SK-N-SH (cell line): Measurements from ENCODE around the gene ADGRL3. TPM values are rescaled to one million over a fixed set of nuclear protein-coding genes. Genes with fewer than 3 reads are reported as not detected.

ENCODE experiments used
- CTCF ChIA-PET: fragments of 300-600, 350-600 bp; formaldehyde crosslinking; extraction: SDS; loops from one replicate; lab custom pipeline; 2021; lab: Yijun Ruan, JAX
- POLR2A ChIA-PET: fragments of 350-600 bp; sonication (Branson Sonifier 250); formaldehyde crosslinking; extraction: SDS; loops from one replicate; lab custom pipeline; 2020; ENCODE audit warnings: antibody characterized with exemption, inconsistent platforms; lab: Yijun Ruan, JAX
- DNase-seq: peaks from one replicate; pipeline ENCODE4 v3.0.0; 2012
- H2AFZ ChIP-seq: fragments of 200-600 bp; sonication (generic); 2 replicates; pipeline ENCODE4 v1.8.1; 2016; ENCODE audit warnings: antibody characterized with exemption, mild to moderate bottlenecking, low read depth
- H3F3A ChIP-seq: fragments of 200-600 bp; sonication (generic); replicated peaks from 2 replicates; pipeline ENCODE3; 2016; ENCODE audit warnings: antibody characterized with exemption, mild to moderate bottlenecking; ENCODE audit not compliant: insufficient read depth
- H3K27ac ChIP-seq, 2 experiments: fragments of 200-500 bp in 1 of 2; fragments of 200-600 bp in 1 of 2; sonication (Bioruptor generic) in 1 of 2; sonication (generic), shearing (Covaris generic) in 1 of 2; 2 replicates each; pipeline versions ENCODE4 v1.5.1 to v1.6.1; 2014 to 2016; ENCODE audit warnings: low read depth in 2 of 2, inconsistent platforms in 1 of 2, low read length in 1 of 2, mild to moderate bottlenecking in 1 of 2, mixed read lengths in 1 of 2
- H3K27me3 ChIP-seq: fragments of 200-600 bp; sonication (generic), shearing (Covaris generic); 2 replicates; pipeline ENCODE4 v1.6.1; 2016; ENCODE audit warnings: mixed run types; ENCODE audit not compliant: insufficient read depth
- H3K36me3 ChIP-seq, 2 experiments: fragments of 200-500 bp in 1 of 2; fragments of 200-600 bp in 1 of 2; sonication (Bioruptor generic) in 1 of 2; sonication (generic) in 1 of 2; replicated peaks in 1 of 2; 2 replicates each; pipeline versions ENCODE3 to v1.5.1; 2014 to 2016; ENCODE audit warnings: low read length in 1 of 2, mild to moderate bottlenecking in 1 of 2; ENCODE audit not compliant: insufficient read depth in 2 of 2, control insufficient read depth in 1 of 2
- H3K4me1 ChIP-seq, 2 experiments: fragments of 200-500 bp in 1 of 2; fragments of 200-600 bp in 1 of 2; sonication (Bioruptor generic) in 1 of 2; sonication (generic), shearing (Covaris generic) in 1 of 2; 2 replicates each; pipeline versions ENCODE4 v1.5.1 to v1.6.1; 2014 to 2016; ENCODE audit warnings: low read depth in 1 of 2, low read length in 1 of 2, mixed run types in 1 of 2; ENCODE audit not compliant: insufficient read depth in 2 of 2, control insufficient read depth in 1 of 2
- H3K4me2 ChIP-seq: fragments of 200-600 bp; sonication (generic), shearing (Covaris generic); 2 replicates; pipeline ENCODE4 v1.6.1; 2017; ENCODE audit warnings: mixed run types
- H3K4me3 ChIP-seq, 2 experiments: fragments of 200-500 bp in 1 of 2; fragments of 200-600 bp in 1 of 2; sonication (Bioruptor generic) in 1 of 2; sonication (generic), shearing (Covaris generic) in 1 of 2; 2 replicates each; pipeline versions ENCODE4 v1.5.1 to v1.8.1; 2014 to 2016; ENCODE audit warnings: low read depth in 2 of 2, inconsistent platforms in 1 of 2, low read length in 1 of 2, mild to moderate bottlenecking in 1 of 2, mixed read lengths in 1 of 2, moderate library complexity in 1 of 2
- H3K79me2 ChIP-seq: fragments of 200-600 bp; sonication (generic); 2 replicates; pipeline ENCODE4 v1.8.1; 2017; ENCODE audit warnings: mild to moderate bottlenecking; ENCODE audit not compliant: insufficient read depth
- H3K9ac ChIP-seq: fragments of 200-600 bp; sonication (generic); 2 replicates; pipeline ENCODE4 v1.6.1; 2017; ENCODE audit warnings: mixed run types
- H3K9me2 ChIP-seq: fragments of 200-600 bp; sonication (generic); 2 replicates; pipeline ENCODE4 v1.6.1; 2017; ENCODE audit warnings: mixed run types
- H3K9me3 ChIP-seq: fragments of 200-600 bp; sonication (generic); 2 replicates; pipeline ENCODE4 v1.6.1; 2017; ENCODE audit warnings: mixed run types, mild to moderate bottlenecking, moderate library complexity
- H4K20me1 ChIP-seq: fragments of 200-600 bp; sonication (generic); 2 replicates; pipeline ENCODE4 v1.6.1; 2017; ENCODE audit warnings: mild to moderate bottlenecking, mixed run types; ENCODE audit not compliant: insufficient read depth
- CHD2 ChIP-seq: fragments of 150-350 bp; IDR thresholded peaks from 2 replicates; pipeline ENCODE4 v1.6.1; 2018; ENCODE audit warnings: low read length; ENCODE audit not compliant: partially characterized antibody
- ELF1 ChIP-seq: IDR thresholded peaks from 2 replicates; pipeline ENCODE4 v1.4.0; 2012
- EZH2phosphoT487 ChIP-seq: fragments of 200-600 bp; sonication (generic); IDR thresholded peaks from 2 replicates; pipeline ENCODE4 v1.6.1; 2017; ENCODE audit warnings: low read depth, mixed run types, mild to moderate bottlenecking, antibody characterized with exemption, moderate library complexity, borderline replicate concordance
- FOSL2 ChIP-seq: IDR thresholded peaks from 2 replicates; pipeline ENCODE4 v1.4.0; 2012; ENCODE audit warnings: low read depth, mild to moderate bottlenecking, moderate library complexity, borderline replicate concordance
- FOXJ3 ChIP-seq: sonication (generic); formaldehyde crosslinking; IDR thresholded peaks from 2 replicates; pipeline ENCODE4 v1.5.1; 2020; ENCODE audit warnings: mild to moderate bottlenecking, missing genetic modification reagents
- GATA2 ChIP-seq: sonication (generic); formaldehyde crosslinking; IDR thresholded peaks from 2 replicates; pipeline ENCODE4 v1.5.0; 2020; ENCODE audit warnings: mild to moderate bottlenecking, missing genetic modification reagents
- PBX3 ChIP-seq: IDR thresholded peaks from 2 replicates; pipeline ENCODE4; 2012
- REST ChIP-seq: IDR thresholded peaks from 2 replicates; pipeline ENCODE4 v1.6.1; 2012; ENCODE audit warnings: mild to moderate bottlenecking, low read depth, low read length, moderate library complexity
- RXRA ChIP-seq: IDR thresholded peaks from 2 replicates; pipeline ENCODE4 v1.4.0; 2012; ENCODE audit warnings: low read depth, mild to moderate bottlenecking, borderline replicate concordance
- SIN3A ChIP-seq: IDR thresholded peaks from 2 replicates; pipeline ENCODE4 v1.6.1; 2012; ENCODE audit warnings: low read depth, mild to moderate bottlenecking, low read length, moderate library complexity, borderline replicate concordance
- SMC3 ChIP-seq: IDR thresholded peaks from 2 replicates; pipeline ENCODE4 v1.6.1; 2012; ENCODE audit warnings: low read depth, low read length, improper control_type of control experiment
- TAF1 ChIP-seq: IDR thresholded peaks from 2 replicates; pipeline ENCODE4 v1.6.1; 2012; ENCODE audit warnings: low read depth, mild to moderate bottlenecking, low read length, moderate library complexity, borderline replicate concordance
- TCF12 ChIP-seq: IDR thresholded peaks from 2 replicates; pipeline ENCODE4 v1.4.0; 2012
- TEAD4 ChIP-seq: IDR thresholded peaks from 2 replicates; pipeline ENCODE4 v1.4.0; 2012; ENCODE audit warnings: mild to moderate bottlenecking, borderline replicate concordance; ENCODE audit not compliant: insufficient read depth
- USF1 ChIP-seq: IDR thresholded peaks from 2 replicates; pipeline ENCODE4 v1.4.0; 2012; ENCODE audit warnings: low read depth, borderline replicate concordance
- WGBS: methylation state at CpG from one replicate; pipeline ENCODE4 v1.1.6; 2017; ENCODE audit warnings: low lambda C conversion rate; 5-methylcytosine and 5-hydroxymethylcytosine counted together
- polyA plus RNA-seq, 3 experiments: library from polyadenylated mRNA; depleted of rRNA; stranded (reverse); fragments of >200 nt; gene quantifications; 2 replicates each; pipeline ENCODE4 v1.2.3, GENCODE V29; 2012

The ADGRL3 gene
- polyA plus RNA-seq, 1 of the 3 experiments (the other 2 are of a cell fraction) = 0.03 TPM

- Histone ChIP-seq H3K4me3 (no peak overlapping the region), H3K79me2 (no peaks in the 10 kb centered on the region; the same call in 1 of the 2 replicates), H3K9me2 (no peaks in the 10 kb centered on the region), H2AFZ (no peak overlapping the region), H3K9ac (no peak overlapping the region), H3K27ac (no peak overlapping the region), H3K4me1 (no peaks in the 10 kb centered on the region), H3K4me2 (no peak overlapping the region), H3K27me3 (no peaks in the 10 kb centered on the region), H3F3A (no peaks in the 10 kb centered on the region), H4K20me1 (no peaks in the 10 kb centered on the region), H3K9me3 (no peaks in the 10 kb centered on the region), H3K36me3 (no peaks in the 10 kb centered on the region)
- TF ChIP-seq ELF1 = no peak
- no peak for TF ChIP-seq GATA2 (CRISPR knock-in tag)
- no peak for TF ChIP-seq FOXJ3 (CRISPR knock-in tag)
- TF ChIP-seq SMC3 = no peak
- no peak for TF ChIP-seq CHD2
- TF ChIP-seq SIN3A = no peak
- TF ChIP-seq TCF12 = no peak
- ChIA-PET CTCF (no interaction called here), POLR2A (no interaction called here)
- DNase-seq = no peak
Measured at GRCh38 chr4:61401771-61402170, 201.6 kb downstream of the ADGRL3 start.

- POLR2A ChIA-PET = no interaction called here
- Histone ChIP-seq H3K9me2 (no peaks in the 10 kb centered on the region), H3K27me3 (no peaks in the 10 kb centered on the region), H3K4me3 (no peak overlapping the region), H3K36me3 (no peaks in the 10 kb centered on the region), H3F3A (no peaks in the 10 kb centered on the region), H3K9ac (no peak overlapping the region), H3K27ac (no peak overlapping the region), H3K4me1 (no peaks in the 10 kb centered on the region), H3K4me2 (no peak overlapping the region), H3K9me3 (no peaks in the 10 kb centered on the region), H2AFZ (no peak overlapping the region)
- CTCF ChIA-PET = no interaction called here
- TF ChIP-seq PBX3 (no peak), FOXJ3 (CRISPR knock-in tag) (no peak)
- TF ChIP-seq, all 33 proteins: peak for 0
- no peak for DNase-seq
- WGBS = 85% methylated on average over 1 of the region's 1 CpG
- H3K79me2 ChIP-seq = no peaks in the 10 kb centered on the region; the same call in 1 of the 2 replicates
- no peaks in the 10 kb centered on the region for H4K20me1 ChIP-seq
Measured at GRCh38 chr4:61405307-61405706, 205.2 kb downstream of the ADGRL3 start.

- Histone ChIP-seq H3K27me3 (no peaks in the 10 kb centered on the region), H3K9ac (no peak overlapping the region), H3K79me2 (no peaks in the 10 kb centered on the region; the same call in 1 of the 2 replicates), H3K36me3 (no peaks in the 10 kb centered on the region), H3K9me2 (no peaks in the 10 kb centered on the region), H3K9me3 (no peaks in the 10 kb centered on the region), H4K20me1 (no peaks in the 10 kb centered on the region), H2AFZ (no peak overlapping the region), H3K4me1 (no peaks in the 10 kb centered on the region), H3K27ac (no peak overlapping the region), H3K4me3 (no peak overlapping the region), H3K4me2 (no peak overlapping the region), H3F3A (no peaks in the 10 kb centered on the region)
- no peak for DNase-seq
- POLR2A ChIA-PET = no interaction called here
- CTCF ChIA-PET = no interaction called here
- 20% methylated on average over 2 of the region's 2 CpGs for WGBS
- TF ChIP-seq TAF1 (no peak), EZH2phosphoT487 (no peak), USF1 (no peak), RXRA (no peak), FOSL2 (no peak), ELF1 (no peak), REST (no peak), GATA2 (CRISPR knock-in tag) (no peak), TEAD4 (no peak), FOXJ3 (CRISPR knock-in tag) (no peak), CHD2 (no peak), PBX3 (no peak)
Measured at GRCh38 chr4:61406677-61407076, 206.6 kb downstream of the ADGRL3 start.
